T-helper 1 cell treated with Interleukin-12 subunit alpha and Interleukin-12 subunit beta and Interleukin-4 antibody, amounts not matched to agents 30 ng/mL and 1 ng/mL, for 36 hours (primary cell): Measurements from ENCODE around the gene ZKSCAN2. TPM values are rescaled to one million over a fixed set of nuclear protein-coding genes. Genes with fewer than 3 reads are reported as not detected.

ENCODE experiments used
- intact Hi-C: fragments of 100-400 bp; cut with micrococcal nuclease; formaldehyde crosslinking; loops from one replicate; pipeline ENCODE4 v1.15.1; 2024
- total RNA-seq: library from RNA; stranded (reverse); gene quantifications from 2 replicates; pipeline ENCODE4 v1.2.3, GENCODE V29; 2022

ZKSCAN2 gene
- total RNA-seq, 1 donor from 2014 or later: 4.7 TPM

- intact Hi-C loops: loop anchor here (5.0 kb wide), 1 partner anchor 711 kb away; no protein-coding TSS in a partner anchor
Measured at GRCh38 chr16:25228372-25228771, 29.3 kb downstream of the ZKSCAN2 start.

GRCh38 chr16:25224731-25225319 is 32.8 kb downstream of the ZKSCAN2 start:
- intact Hi-C loops: loop anchor here (1.0 to 5.0 kb wide), 4 partner anchors 98 to 708 kb away; no protein-coding TSS in a partner anchor

GRCh38 chr16:25223964-25224363 is 33.7 kb downstream of the ZKSCAN2 start:
- intact Hi-C loops: no loop called here

GRCh38 chr16:25222959-25223358 is 34.7 kb downstream of the ZKSCAN2 start:
- intact Hi-C loops: no loop called here

- intact Hi-C loops: no loop called here
Measured at GRCh38 chr16:25219070-25219737, 38.4 kb downstream of the ZKSCAN2 start.

- intact Hi-C loops: no loop called here
Measured at GRCh38 chr16:25217921-25218320, 39.7 kb downstream of the ZKSCAN2 start.

- intact Hi-C loops: no loop called here
Measured at GRCh38 chr16:25217112-25217511, 40.5 kb downstream of the ZKSCAN2 start.

GRCh38 chr16:25213709-25214397 is 43.8 kb downstream of the ZKSCAN2 start:
- intact Hi-C loops: no loop called here

GRCh38 chr16:25212636-25213035 is 45.0 kb downstream of the ZKSCAN2 start:
- intact Hi-C loops: no loop called here

- intact Hi-C loops: no loop called here
Measured at GRCh38 chr16:25210758-25211157, 46.9 kb downstream of the ZKSCAN2 start.

GRCh38 chr16:25199457-25199856 is 58.2 kb downstream of the ZKSCAN2 start:
- intact Hi-C loops: no loop called here

- intact Hi-C loops: no loop called here
Measured at GRCh38 chr16:25198021-25198420, 59.6 kb downstream of the ZKSCAN2 start.

GRCh38 chr16:25194273-25194878 is 63.3 kb downstream of the ZKSCAN2 start:
- intact Hi-C loops: no loop called here

GRCh38 chr16:25192096-25192495 is 65.5 kb downstream of the ZKSCAN2 start:
- intact Hi-C loops: no loop called here

GRCh38 chr16:25189305-25189704 is 68.3 kb downstream of the ZKSCAN2 start:
- intact Hi-C loops: no loop called here

GRCh38 chr16:25187491-25187795 is 70.2 kb downstream of the ZKSCAN2 start:
- intact Hi-C loops: no loop called here

Other genes with a start within 250 kb of the ZKSCAN2 start
- gene ARHGAP17, start 242.5 kb downstream of the ZKSCAN2 start, total RNA-seq: 77.3 and 82.8 TPM in 2 replicates
- 36.8 and 40.8 TPM in 2 replicates for gene LCMT1, start 146.1 kb downstream of the ZKSCAN2 start, total RNA-seq
- not detected in 2 replicates for gene AQP8, start 40.9 kb downstream of the ZKSCAN2 start, total RNA-seq